NCI-H510A treated with DMSO at 0.1 percent for 48 hours (cell line): Measurements from ENCODE around the gene DIAPH1.
"Not testable (repeated sequence)": the region's sequence is repeated elsewhere in the genome, so short reads cannot be mapped to it uniquely, and the experiment has no call there.

Experiments
- DNase-seq: peaks from one replicate; lab custom pipeline; 2025; lab: John Stamatoyannopoulos, UW

DIAPH1 gene

GRCh38 chr5:141609921-141610320 lies 8.9 kb downstream of the DIAPH1 start:
- not testable (repeated sequence) for DNase-seq

GRCh38 chr5:141609044-141609443 lies 9.8 kb downstream of the DIAPH1 start:
- no peak for DNase-seq

- DNase-seq: no peak
These were observed 10.2 kb downstream of the DIAPH1 start for GRCh38 chr5:141608557-141608956.

DNA sequence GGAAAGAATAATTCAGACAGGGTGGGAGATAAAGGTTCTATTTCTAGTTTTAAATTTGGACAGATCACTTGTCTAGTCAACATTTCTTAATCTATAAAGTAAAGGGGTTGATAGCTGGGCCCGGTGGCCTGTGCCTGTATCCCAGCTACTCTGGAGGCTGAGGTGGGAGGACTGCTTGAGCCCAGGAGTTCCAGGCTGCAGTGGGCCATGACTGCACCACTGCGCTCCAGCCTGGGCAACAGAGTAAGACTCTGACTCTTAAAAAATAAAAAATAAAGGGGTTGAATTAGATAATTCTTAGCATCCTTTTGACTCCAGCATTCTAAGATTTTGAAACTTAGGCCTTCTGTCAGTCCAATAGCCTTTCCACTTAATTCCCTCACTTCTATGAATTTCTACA lies 10.8 kb downstream of the DIAPH1 start:
- DNase-seq: no peak

GRCh38 chr5:141605523-141606277 lies 13.1 kb downstream of the DIAPH1 start:
- DNase-seq: no peak

- no peak for DNase-seq
These were observed 14.7 kb downstream of the DIAPH1 start for GRCh38 chr5:141603923-141604717.

- DNase-seq: no peak
These were observed 16.2 kb downstream of the DIAPH1 start for GRCh38 chr5:141602606-141603005.

- no peak for DNase-seq
These were observed 20.1 kb downstream of the DIAPH1 start for GRCh38 chr5:141598391-141599345.

DNA sequence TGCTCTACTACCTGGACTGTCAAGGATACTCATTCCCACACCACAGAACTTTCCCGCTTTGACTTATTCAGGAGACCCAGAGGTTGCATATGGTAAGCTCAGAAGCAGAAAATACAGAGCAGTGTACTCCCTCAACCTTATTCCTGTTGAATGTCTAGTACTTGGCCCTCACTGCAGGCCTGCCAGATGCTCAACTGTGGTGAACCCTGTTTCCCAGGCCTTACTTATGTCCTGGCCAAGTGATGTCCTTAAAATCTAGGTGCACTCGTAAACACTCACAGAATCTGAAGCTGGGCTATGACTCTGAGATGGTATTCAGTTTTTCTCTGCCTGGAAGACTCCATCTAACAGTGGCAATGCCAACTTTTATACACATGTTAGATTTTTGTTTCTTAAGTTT lies 21.0 kb downstream of the DIAPH1 start:
- DNase-seq: no peak

DNA sequence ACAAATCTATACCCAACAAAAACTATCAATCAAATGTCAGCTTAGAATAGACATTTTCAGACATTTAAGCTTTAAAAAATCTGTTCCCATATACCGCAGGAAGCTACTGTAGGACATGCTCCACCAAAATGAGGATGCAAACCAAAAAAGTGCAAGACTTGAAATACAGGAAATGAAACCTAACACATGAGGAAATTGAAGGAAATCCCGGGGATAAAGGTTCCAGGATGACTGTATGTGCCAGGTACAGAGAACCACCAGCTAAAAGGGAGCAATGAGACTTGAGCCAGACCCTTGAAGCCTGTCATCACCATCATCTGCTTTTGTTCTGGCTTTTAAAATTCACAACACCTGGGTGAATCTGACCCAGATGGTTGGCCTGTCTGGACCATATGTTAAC lies 21.4 kb downstream of the DIAPH1 start:
- no peak for DNase-seq

DNA sequence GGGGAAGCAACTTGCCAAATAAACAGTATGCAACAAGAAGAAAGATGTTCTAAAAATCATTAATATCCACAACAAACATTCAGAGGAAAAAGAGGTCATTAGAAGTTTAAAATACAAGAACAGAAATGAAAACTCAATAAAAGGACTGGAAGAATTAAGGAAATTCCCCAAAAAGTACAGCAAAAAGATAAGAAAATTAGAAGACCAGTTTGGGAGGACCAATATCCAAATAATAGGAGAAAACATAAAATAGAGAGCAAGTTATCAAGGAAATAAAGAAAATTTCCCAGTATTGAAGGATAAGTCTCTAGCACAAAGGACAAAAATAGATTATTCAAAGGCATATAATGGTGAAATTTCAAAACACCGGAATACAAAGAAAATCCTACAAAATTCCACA lies 21.9 kb downstream of the DIAPH1 start:
- DNase-seq: no peak

DNA sequence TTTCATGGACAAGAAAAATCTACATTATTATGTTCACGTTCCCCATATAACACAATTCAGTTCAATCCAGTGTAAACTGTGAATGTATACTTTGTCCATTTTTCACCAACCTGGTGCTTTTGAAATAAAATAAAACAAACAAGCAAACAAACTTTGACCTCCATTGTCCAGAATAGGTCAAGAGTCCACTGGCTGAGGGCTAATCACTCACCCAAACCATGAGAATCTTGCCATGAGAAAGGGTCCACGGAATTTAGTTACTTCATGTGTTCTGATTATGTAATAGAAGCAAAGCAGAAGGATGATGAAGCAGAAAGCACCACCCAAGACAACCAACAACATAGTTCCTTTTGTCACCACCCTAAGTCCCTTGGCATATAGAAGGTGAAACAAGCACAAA lies 28.7 kb downstream of the DIAPH1 start:
- DNase-seq: no peak

GRCh38 chr5:141586246-141586645 lies 32.6 kb downstream of the DIAPH1 start:
- DNase-seq: no peak

DNA sequence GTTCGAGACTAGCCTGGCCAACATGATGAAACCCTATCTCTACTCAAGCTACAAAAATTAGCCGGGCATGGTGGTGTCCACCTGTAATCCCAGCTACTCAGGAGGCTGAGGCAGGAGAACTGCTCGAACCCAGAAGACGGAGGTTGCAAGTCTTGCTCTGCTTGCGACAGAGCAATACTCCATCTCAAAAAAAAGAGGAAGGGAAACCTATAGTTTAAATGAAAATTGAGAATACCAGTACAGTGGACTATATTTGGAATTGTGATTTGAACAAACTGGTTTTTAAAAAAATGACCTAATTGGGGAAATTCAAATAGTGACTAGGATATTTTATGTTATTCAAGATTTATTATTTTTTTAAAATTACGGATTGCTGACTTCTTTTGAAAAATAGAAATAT lies 33.2 kb downstream of the DIAPH1 start:
- DNase-seq: no peak

- no peak for DNase-seq
These were observed 44.7 kb downstream of the DIAPH1 start for GRCh38 chr5:141574122-141574510.

GRCh38 chr5:141573489-141574121 lies 45.2 kb downstream of the DIAPH1 start:
- no peak for DNase-seq

- DNase-seq: no peak
These were observed 48.1 kb downstream of the DIAPH1 start for GRCh38 chr5:141570655-141571054.

DNA sequence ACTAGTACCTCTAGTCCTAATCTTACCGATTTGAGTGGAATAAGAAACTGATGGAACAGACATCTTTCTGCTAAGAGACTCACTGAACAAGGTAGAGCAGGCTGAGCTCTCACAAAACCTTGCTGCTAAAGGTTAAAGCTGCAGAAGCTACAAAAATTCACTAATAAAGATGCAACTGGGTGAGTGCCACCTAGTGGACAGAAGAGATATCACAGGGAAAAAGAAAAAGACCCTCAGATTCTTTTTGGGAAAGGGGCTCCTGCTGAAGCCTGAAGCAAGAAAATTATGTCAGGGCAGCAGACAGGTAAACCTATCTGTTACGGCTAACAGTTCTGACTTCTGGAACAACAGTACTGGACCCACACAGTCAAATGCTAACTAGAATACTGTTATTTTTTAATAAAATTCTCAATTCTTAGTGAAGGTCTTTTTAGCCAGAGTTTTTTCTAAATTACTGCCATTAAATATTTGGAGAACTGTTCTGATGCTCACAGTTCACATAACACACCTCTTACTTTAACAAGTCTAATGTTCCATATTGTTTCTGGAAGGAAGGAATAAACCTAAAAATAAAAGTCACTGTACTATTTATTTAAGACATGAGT lies 51.2 kb downstream of the DIAPH1 start:
- no peak for DNase-seq

- DNase-seq: no peak
These were observed 52.8 kb downstream of the DIAPH1 start for GRCh38 chr5:141565826-141566570.

GRCh38 chr5:141564216-141564692 lies 54.5 kb downstream of the DIAPH1 start:
- DNase-seq: peak; percentile 50
